Measurements from ENCODE around the gene PDXP.
"Not testable (repeated sequence)": the region's sequence is repeated elsewhere in the genome, so short reads cannot be mapped to it uniquely, and the experiment has no call there.

Gene PDXP, protein sequence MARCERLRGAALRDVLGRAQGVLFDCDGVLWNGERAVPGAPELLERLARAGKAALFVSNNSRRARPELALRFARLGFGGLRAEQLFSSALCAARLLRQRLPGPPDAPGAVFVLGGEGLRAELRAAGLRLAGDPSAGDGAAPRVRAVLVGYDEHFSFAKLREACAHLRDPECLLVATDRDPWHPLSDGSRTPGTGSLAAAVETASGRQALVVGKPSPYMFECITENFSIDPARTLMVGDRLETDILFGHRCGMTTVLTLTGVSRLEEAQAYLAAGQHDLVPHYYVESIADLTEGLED

DNA sequence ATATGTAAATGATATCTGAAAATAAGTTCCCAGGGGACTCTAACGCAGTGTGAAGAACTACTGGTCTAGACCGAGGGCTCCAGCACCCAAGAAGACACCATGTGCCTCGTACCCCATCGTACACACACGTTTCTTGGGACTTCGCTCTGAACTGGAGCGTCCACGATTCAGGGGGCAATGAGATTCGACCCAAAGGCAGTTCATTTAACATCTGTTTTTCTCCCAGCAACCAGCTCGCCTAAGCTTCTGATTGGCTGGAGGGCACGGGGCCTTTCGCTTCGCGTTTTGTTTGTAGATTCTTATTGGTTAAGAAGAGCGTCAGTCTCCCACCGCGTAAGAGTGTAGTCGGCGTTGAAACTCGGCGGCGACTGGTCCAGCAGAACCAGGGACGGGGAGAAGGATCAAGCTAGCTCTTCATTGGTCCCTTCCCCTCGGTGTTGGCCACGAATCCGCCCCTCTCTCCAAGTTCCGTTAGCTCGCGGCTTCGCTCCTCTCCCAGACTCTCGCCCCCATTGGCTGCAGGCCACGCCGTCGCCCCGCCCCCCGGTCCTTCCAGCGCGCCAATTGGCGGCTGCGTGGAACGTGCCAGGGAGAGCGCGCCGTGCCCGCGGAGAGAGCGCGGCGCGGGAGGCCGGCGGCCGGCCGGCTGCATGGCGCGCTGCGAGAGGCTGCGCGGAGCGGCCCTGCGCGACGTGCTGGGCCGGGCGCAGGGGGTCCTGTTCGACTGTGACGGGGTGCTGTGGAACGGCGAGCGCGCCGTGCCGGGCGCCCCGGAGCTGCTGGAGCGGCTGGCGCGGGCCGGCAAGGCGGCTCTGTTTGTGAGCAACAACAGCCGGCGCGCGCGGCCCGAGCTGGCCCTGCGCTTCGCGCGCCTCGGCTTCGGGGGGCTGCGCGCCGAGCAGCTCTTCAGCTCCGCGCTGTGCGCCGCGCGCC is at the start of gene PDXP:
PDXP (plus strand) TSS at position 591 of the 933 bp plus-strand sequence; CDS start at position 651, 60 bp downstream.
- DNase-seq (ENCODE audit: extremely low read depth in 1 of 2, low read depth in 1 of 2) = peak; percentile 97

DNA sequence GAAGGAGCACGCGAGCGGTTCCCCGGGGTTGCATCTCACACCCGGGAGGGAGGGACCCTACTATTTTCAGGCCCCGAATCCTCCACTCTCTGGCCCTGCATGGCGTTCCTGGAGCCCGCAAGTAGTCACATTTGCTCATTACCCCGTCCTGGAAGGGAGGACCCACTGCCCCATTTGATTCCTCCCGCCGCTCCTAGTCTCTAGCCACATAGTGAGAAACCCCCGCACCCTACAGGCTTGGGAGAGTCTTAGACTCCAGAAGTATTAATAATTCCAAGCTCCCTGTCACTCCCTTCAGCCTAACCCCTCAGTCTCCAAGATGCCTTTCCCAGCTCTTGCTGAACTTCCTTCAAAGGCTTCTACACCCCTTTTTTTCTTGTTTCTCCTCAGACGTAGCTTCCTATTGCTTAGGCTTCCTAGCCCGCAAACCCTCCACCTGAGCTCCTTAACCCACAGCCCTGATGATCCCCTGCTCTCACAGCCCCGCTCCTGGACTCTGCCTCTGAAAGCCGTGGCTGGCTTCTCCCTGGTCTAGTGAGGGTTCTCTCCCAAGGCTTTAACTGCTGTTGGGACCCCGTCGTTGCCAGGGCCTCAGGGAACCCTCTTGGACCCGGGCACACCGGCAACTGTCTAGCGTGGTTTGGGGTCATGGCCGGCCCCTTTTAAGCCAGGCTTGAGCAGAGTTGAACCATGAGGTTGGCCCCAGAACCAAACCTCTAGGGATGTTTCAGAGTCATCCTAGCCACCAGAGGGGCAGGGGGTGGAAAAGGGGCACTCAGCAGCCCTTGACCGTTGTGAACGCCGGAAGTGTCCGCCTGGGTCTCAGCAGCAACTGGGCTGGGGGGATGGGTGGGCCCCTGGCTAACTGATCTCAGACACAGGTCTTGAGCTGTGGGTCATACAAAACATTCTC is 49.0 kb upstream of the PDXP start:
- no peak for DNase-seq (ENCODE audit: extremely low read depth in 1 of 2, low read depth in 1 of 2)

DNA sequence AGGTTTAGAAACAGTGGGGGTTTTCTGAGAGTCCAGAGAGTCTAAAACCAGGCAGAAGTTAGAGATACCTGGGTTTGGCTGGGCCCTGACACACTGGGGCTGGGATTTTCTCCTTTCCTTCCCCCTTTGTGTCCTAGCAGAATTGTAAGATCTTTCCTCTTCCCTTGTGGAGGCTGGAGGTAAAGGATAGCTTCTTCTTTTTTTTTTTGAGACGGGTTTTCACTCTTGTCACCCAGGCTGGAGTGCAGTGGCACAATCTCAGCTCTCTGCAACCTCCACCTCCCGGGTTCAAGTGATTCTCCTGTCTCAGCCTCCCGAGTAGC is 48.4 kb upstream of the PDXP start:
- DNase-seq (ENCODE audit: extremely low read depth in 1 of 2, low read depth in 1 of 2) = not testable (repeated sequence)

DNA sequence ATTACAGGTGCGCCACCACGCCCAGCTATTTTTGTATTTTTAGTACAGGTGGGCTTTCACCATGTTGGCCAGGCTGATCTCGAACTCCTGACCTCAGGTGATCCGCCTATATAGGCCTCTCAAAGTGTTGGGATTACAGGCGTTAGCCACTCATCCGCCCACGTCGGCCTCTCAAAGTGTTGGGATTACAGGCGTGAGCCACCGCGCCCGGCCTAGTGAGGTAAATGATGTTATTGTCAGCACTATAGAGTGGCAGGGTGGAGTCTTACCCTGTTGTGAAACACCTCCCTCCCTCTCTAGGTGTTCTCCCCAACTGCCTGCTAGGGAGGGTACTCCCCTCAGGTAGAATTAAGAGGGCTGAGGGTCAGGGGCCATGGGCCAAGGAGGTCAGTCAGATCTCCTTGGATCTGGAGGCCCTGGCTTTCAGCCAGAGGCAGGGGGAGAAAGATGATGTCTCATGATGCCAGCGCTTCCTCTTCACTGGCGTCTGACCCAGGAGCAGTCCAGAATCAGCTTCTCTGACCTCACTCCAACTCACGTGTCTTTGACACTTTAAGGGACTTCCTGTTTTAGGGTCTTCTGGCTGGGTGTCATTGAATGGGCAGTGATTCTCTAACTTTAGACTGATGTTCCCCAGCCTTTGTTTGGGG is 47.9 kb upstream of the PDXP start:
- DNase-seq (ENCODE audit: extremely low read depth in 1 of 2, low read depth in 1 of 2) = no peak

DNA sequence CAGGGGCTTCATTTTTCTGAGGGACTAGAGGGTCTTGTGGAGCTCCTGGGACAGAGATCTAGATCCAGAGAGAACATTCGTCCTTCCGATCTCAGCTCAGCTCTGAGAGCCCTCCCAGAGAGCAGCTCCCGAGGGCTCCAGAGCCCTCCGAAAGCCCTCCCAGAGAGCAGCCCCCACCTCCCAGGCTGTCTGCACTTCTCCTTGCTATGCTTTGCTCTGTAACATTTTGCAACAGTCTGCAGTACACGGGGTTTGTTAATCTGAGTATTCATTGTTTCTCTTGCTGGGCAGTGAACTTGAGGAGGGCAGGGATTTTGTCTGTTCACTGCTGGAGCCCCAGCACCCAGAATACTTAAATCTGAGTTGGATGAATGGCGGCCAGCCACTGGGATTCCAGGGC is 47.3 kb upstream of the PDXP start:
- no peak for DNase-seq (ENCODE audit: extremely low read depth in 1 of 2, low read depth in 1 of 2)

DNA sequence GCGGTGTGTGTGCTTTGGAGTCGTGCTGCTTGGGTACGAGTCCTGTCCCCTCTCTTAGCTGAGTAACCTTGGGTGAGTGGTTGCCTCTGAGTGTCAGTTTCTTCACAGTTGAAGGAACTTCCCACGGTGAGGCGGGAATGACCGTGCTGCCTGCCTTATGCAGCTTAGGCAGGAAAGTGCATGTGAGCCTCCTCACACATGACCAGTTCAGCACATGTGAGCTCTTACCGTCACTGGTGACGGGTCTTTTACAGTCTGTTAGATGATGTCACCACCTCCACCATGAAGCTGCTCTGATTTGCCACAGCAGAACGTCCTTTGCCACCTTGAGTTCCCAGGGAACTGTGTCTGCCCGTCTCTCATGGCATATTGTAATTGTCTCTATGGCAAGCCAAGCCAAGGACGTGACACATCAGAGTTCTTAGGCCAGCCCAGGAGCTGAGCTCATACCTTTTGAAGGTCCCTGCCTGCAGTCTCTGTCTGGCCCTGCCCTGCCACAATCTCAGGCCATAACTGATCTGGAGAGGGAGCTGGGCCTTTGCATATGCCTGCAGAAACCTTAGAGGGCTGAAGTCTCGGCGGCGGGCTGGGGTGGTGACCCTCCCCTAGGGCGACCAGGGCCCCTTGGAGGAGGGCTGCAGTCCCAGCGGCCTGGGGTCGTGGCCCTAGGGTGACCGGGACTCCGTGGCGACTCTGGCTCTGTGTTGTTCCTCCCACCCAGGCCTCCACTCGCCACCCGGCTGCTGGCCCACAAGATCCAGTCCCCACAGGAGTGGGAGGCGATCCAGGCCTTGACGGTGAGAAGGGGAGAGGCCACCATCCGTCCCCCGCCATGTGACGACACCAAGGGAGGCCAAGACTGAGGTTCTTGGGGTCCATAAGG is 42.1 kb upstream of the PDXP start:
- DNase-seq (ENCODE audit: extremely low read depth in 1 of 2, low read depth in 1 of 2) = no peak

DNA sequence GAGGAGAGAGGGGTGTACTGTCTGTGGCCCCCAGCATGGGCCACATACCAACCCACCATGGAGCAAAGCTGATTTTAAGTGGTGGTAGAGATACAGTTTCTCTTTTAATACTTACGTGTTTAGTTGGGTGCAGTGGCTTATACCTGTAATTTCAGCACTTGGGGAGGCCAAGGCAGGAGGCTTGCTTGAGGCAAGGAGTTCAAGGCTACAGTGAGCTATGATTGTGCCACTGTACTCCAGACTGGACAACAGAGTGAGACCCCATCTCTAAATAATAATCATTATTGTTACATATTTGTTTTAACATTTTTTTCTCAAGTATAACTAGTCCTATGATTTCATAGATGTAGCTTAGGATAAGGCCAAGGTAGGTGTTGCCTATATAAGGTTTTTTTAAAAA is 41.1 kb upstream of the PDXP start:
- no peak for DNase-seq (ENCODE audit: extremely low read depth in 1 of 2, low read depth in 1 of 2)

DNA sequence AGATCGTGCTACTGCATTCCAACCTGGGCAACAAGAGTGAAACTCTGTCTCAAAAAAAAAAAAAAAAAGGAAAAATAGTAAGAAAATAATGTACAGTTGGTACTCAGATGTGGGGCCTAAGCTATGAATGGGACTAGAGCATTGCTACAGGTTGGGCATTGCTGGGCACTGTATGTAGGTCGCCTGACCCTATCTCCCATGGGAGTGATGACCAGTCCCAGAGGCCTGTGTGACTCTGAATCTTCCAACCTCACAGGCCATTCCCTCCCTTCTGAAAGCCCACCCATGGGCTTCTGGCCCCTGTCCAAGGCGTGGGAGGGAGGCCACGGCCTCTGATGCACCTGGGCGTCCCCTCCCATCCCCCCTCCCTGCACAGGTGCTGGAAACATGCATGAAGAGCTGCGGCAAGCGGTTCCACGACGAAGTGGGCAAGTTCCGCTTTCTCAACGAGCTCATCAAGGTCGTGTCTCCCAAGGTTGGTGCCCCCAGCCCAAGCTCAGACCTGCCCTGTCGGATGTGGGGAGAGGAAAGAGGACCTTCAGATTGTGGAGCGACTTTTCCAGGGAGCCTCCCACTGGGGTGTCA is 40.4 kb upstream of the PDXP start:
- DNase-seq (ENCODE audit: extremely low read depth in 1 of 2, low read depth in 1 of 2) = no peak

DNA sequence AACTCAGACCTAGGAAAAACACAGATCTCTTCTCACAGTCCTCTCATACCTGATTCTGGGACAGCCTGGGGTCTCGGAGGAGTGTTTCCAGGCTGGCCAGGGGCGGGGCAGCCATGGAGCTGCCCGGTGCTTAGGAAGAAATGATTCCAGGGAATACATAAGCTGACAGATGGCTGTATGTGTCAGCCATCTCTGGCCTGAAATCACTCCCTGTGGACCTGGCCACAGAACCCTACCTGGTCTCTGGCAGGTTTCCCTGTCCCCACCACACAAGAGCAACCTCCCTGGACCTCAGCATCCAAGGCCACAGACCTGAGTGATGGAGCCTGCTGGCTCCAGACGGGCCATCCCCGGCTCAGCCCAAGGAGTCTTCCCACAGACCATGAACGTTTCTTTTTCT is 39.8 kb upstream of the PDXP start:
- no peak for DNase-seq (ENCODE audit: extremely low read depth in 1 of 2, low read depth in 1 of 2)

DNA sequence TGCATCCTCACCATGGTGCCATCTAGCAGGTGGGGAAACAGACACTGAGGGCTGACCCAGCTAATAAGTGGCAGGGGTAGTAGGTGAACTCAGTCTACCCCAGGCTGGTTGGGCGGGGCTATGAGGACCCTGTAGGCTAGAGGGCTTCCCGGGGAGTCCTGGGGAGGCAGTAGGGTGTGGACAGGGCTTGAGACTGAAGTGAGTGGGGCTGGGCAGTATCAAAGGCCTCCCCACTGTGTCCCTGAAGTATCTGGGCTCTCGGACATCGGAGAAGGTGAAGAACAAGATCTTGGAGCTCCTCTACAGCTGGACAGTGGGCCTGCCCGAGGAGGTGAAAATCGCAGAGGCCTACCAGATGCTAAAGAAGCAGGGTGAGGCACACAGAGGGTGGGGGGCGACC is 38.5 kb upstream of the PDXP start:
- no peak for DNase-seq (ENCODE audit: extremely low read depth in 1 of 2, low read depth in 1 of 2)

DNA sequence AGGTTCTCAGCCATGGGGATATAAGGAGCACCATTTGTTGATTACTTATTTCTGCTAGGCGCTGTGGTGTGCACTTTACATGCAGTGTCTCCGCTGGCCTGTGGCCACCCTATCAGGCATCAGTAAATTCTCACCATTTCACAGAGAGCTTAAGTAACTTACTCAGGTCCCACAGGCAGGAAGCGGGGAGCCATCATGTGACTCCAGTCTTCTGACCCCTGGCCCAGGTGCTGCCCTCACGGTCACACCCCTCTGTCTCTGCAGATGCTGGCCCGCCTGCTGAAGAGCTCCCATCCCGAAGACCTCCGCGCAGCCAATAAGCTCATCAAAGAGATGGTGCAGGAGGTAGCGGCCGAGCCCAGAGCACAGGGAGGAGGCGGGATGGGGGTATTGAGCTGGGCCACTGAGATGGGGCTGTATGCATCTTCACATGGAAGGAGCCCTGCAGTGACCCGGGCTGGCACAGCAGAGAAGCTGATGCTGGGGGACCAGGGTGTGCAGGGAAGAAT is 37.1 kb upstream of the PDXP start:
- no peak for DNase-seq (ENCODE audit: extremely low read depth in 1 of 2, low read depth in 1 of 2)

DNA sequence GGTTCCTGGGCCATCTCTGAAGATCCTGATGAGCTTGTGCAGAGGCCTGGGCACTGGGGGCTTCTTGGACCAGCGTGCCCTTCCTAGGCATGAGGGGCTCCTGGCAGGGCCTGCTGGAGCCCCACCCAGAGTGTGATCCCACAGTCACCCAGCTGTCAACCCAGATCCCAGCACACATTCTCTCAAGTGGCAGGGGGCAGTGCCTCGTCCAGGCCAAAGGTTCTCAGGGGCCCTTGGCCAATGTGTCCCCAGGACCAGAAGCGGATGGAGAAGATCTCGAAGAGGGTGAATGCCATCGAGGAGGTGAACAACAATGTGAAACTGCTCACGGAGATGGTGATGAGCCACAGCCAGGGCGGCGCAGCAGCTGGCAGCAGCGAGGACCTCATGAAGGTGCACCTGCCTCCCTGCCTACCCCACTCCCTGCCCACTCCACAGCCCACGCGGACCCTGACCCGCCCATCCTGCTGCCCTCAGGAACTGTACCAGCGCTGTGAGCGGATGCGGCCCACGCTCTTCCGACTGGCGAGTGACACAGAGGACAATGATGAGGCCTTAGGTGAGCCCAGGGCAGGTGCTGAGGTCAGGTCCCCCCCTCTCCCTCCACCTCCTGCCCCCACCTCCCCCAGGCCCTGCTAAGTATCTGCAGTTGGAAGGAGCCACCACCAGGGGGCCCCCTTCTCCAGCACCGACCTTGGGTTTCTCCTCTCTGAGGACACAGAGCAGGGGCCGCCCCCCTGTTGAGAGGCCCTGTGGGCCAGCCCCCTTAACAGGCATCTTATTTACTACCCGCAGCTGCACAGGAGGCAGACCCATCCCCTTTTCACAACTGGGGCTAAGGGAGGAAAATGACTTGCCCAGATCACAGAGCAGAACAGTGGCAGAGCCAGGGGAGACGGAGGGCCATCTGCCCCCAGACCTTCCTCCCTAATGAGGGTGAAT is 35.2 kb upstream of the PDXP start:
- DNase-seq (ENCODE audit: extremely low read depth in 1 of 2, low read depth in 1 of 2) = peak in 1 of 2 donors; percentile 62

DNA sequence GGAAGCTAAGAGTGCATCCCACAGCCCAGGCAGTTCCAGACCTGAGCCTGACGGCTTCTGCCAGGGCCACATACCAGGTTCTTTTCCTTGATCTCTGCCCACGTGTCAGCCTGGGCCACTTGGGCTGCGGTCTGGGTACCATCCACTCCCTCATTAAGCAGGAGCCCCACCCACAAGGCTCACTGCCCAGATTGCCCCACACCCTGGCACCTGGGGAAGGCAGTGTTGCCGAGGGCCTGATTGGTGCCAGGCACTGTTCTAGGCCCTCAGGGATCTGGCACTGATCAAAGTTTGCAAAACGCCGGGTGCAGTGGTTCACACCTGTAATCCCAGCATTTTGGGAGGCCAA is 34.5 kb upstream of the PDXP start:
- DNase-seq (ENCODE audit: extremely low read depth in 1 of 2, low read depth in 1 of 2) = no peak

DNA sequence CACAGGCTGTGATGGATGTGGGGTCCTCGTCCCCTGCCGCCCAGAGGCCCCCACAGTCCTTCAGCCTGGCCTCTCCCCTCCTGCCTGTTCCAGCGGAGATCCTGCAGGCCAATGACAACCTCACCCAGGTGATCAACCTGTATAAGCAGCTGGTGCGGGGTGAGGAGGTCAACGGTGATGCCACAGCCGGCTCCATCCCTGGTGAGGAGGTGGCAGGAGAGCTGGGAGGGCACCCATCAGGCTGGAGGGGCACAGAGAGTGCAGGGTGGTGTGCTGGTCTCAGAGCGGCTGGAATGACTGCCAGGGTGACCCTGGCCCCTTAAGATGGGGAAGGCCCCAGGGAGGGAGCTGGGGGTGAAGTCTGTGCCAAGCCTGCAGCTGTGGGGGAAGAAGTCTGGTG is 33.6 kb upstream of the PDXP start:
- DNase-seq (ENCODE audit: extremely low read depth in 1 of 2, low read depth in 1 of 2) = no peak

DNA sequence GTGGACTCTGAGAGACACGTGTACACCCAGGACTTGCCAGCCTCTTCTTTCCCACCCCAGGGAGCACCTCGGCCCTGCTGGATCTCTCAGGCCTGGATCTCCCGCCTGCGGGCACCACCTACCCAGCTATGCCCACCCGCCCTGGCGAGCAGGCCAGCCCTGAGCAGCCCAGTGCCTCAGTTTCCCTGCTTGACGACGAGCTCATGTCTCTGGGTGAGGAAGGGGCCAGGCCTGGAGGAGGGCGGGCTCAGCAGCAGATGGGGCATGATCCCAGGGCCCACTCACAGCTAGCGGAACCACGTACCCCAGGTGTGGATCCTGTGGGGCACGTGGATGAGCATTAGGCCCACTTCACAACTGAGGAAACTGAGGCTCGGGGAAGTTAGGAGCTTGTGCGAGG is 32.8 kb upstream of the PDXP start:
- no peak for DNase-seq (ENCODE audit: extremely low read depth in 1 of 2, low read depth in 1 of 2)

DNA sequence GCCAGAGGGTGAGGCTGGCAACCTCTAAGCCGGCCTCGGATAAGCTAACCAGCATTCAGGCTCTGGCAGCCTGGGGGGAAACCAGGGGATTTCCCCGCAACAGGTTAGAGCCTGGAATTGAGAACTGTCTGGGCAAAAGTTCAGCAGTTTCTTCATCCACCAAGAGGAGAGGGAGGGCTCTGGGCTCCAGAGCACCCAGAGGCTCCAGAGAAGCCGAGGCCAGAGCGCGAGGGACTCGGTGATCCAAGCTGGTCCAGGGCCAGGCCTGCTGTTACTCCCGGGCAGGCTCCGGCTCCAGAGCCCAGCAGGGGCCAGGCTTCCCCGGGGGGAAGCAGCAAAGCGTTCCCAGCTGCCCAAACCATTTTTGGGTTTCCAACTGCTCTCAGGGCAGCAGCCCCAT is 32.4 kb upstream of the PDXP start:
- DNase-seq (ENCODE audit: extremely low read depth in 1 of 2, low read depth in 1 of 2) = no peak

DNA sequence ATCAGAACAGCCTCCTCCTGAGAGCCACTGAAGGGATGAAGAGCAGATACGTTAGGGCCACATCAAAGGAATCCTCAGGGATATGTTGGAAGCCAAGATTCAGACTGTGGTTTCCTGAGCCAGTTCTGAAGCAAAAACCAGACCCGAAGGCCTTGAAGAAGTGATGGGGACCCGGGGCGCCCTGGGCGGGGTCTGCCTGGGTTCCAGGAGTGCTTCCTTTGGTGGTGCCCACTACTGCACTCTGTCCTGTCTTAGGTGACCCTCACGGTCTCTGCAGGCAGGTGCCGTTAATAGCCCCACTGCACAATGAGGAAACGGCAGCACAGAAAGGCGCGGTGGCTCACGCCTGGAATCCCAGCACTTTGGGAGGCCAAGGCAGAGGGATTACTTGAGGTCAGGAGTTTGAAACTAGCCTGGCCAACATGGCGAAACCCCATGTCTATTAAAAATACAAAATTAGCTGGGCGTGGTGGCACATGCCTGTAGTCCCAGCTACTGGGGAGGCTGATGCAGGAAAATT is 31.9 kb upstream of the PDXP start:
- DNase-seq (ENCODE audit: extremely low read depth in 1 of 2, low read depth in 1 of 2) = no peak

DNA sequence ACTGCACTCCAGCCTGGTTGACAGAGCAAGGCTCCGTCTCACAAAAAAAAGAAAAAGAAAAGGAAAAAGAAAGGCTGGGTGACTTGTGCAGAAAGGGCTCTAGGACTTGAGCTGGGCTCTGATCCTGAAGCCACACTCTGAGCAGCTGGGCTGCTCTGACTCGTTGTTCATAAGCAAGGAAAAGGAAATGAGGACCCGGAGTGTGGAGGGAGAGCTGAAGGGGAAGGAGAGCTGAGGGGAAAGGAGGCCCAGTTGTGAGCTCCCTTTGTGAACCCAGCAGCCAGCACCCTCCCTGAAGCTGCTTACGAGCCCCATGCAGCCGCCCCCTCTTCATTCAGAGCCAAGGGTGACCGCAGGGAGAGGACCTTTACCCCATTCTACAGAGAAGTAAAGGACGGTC is 31.4 kb upstream of the PDXP start:
- no peak for DNase-seq (ENCODE audit: extremely low read depth in 1 of 2, low read depth in 1 of 2)

Measured in stimulated activated CD8-positive, alpha-beta memory T cell treated with anti-CD3 and anti-CD28 coated beads, Interleukin-7, amount 100 ng/mL, for 48 hours (primary cell).